ENCODE results near the gene PLAC1. TPM values are rescaled to one million over a fixed set of nuclear protein-coding genes. Genes with fewer than 3 reads are reported as not detected.
A peak's percentile ranks its signal among the peaks of the same experiment; 100 is the strongest.

PLAC1 gene
- total and polyA plus RNA-seq, 2 experiments from 2014 or later = 0.50 to 0.83 TPM

DNA sequence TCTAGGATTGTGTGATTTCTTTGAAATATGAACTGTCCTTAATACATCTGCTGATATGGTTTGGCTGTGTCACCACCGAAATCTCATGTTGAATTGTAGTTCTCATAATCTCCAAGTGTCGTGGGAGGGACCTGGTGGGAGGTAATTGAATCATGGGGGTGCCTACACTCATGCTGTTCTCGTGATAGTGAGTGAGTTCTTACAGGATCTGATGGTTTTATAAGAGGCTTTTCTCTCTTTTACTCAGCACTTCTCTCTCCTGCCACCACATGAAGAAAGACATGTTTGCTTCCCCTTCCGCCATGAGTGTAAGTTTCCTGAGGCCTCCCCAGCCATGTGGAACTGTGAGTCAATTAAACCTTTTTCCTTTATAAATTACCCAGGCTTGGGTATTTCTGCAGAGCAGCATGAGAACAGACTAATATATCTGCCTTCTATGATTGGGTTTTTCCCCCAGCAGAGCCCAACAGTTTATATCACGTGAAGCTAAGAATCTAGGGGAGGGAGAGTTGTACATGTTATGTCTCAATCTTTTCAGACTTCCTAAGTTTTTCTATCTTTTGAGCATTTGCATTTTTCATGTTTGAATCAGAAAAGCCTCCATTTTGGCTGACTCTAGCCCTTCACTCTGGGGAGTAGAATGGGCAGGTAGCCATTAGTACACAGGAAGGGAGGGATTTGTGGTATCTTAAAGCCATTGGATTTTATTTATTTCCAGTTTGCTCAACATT, 58.9 kb downstream of the PLAC1 start:
- ATAC-seq = no peak
- H3K27me3 ChIP-seq (ENCODE audit: insufficient read depth) = no peaks in the 10 kb centered on the region
- H2AFZ ChIP-seq = peak overlapping the region; percentile 28; the same call in 1 of the 2 replicates
- no peak overlapping the region for H3K27ac ChIP-seq (ENCODE audit: low read depth)
- no peak overlapping the region for H3K4me3 ChIP-seq
- no peak overlapping the region for H3K4me2 ChIP-seq
- H3F3A ChIP-seq (replicated peaks; ENCODE audit: low read depth) = no peaks in the 10 kb centered on the region
- H3K4me1 ChIP-seq (ENCODE audit: insufficient read depth) = no peaks in the 10 kb centered on the region; the same call in 1 of the 2 replicates
- DNase-seq (ENCODE audit: low spot score) = no peak
- no peaks in the 10 kb centered on the region for H4K20me1 ChIP-seq (replicated peaks; ENCODE audit: insufficient read depth)
- H3K36me3 ChIP-seq (ENCODE audit: insufficient read depth) = no peaks in the 10 kb centered on the region
- Mint-ChIP-seq H3K4me3 (no peak overlapping the region), H3K9me3 (peaks cover 8% of the 10 kb centered on the region; the same call in 2 of the 3 replicates), H3K27me3 (ENCODE audit: insufficient read depth, low read depth, poor library complexity) (no peaks in the 10 kb centered on the region), H3K27ac (no peak overlapping the region), H3K4me1 (peaks cover 3% of the 10 kb centered on the region), H3K36me3 (ENCODE audit: low read depth) (0 out of 3 replicates have a peak, but pooled peaks cover 5% of the 10 kb centered on the region)
- TF ChIP-seq ZNF114 (CRISPR knock-in tag; IDR thresholded peaks at IDR 0.05) = no peak
- TF ChIP-seq CREB1 (CRISPR knock-in tag; IDR thresholded peaks at IDR 0.05; ENCODE audit: low read depth) = no peak
- no peak for TF ChIP-seq ETS1 (IDR thresholded peaks at IDR 0.05)
- TF ChIP-seq, protein P1, sequence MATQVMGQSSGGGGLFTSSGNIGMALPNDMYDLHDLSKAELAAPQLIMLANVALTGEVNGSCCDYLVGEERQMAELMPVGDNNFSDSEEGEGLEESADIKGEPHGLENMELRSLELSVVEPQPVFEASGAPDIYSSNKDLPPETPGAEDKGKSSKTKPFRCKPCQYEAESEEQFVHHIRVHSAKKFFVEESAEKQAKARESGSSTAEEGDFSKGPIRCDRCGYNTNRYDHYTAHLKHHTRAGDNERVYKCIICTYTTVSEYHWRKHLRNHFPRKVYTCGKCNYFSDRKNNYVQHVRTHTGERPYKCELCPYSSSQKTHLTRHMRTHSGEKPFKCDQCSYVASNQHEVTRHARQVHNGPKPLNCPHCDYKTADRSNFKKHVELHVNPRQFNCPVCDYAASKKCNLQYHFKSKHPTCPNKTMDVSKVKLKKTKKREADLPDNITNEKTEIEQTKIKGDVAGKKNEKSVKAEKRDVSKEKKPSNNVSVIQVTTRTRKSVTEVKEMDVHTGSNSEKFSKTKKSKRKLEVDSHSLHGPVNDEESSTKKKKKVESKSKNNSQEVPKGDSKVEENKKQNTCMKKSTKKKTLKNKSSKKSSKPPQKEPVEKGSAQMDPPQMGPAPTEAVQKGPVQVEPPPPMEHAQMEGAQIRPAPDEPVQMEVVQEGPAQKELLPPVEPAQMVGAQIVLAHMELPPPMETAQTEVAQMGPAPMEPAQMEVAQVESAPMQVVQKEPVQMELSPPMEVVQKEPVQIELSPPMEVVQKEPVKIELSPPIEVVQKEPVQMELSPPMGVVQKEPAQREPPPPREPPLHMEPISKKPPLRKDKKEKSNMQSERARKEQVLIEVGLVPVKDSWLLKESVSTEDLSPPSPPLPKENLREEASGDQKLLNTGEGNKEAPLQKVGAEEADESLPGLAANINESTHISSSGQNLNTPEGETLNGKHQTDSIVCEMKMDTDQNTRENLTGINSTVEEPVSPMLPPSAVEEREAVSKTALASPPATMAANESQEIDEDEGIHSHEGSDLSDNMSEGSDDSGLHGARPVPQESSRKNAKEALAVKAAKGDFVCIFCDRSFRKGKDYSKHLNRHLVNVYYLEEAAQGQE (IDR thresholded peaks at IDR 0.05; ENCODE audit: unreplicated experiment) = no peak
- TF ChIP-seq EZH2 (IDR thresholded peaks at IDR 0.05; ENCODE audit: low read depth, unreplicated experiment) = no peak
- TF ChIP-seq, protein P2, sequence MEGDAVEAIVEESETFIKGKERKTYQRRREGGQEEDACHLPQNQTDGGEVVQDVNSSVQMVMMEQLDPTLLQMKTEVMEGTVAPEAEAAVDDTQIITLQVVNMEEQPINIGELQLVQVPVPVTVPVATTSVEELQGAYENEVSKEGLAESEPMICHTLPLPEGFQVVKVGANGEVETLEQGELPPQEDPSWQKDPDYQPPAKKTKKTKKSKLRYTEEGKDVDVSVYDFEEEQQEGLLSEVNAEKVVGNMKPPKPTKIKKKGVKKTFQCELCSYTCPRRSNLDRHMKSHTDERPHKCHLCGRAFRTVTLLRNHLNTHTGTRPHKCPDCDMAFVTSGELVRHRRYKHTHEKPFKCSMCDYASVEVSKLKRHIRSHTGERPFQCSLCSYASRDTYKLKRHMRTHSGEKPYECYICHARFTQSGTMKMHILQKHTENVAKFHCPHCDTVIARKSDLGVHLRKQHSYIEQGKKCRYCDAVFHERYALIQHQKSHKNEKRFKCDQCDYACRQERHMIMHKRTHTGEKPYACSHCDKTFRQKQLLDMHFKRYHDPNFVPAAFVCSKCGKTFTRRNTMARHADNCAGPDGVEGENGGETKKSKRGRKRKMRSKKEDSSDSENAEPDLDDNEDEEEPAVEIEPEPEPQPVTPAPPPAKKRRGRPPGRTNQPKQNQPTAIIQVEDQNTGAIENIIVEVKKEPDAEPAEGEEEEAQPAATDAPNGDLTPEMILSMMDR (conservative IDR thresholded peaks at IDR 0.05; ENCODE audit: low read depth in 2 of 2) = no peak
- TF ChIP-seq EZH2phosphoT487 (IDR thresholded peaks at IDR 0.05; ENCODE audit: unreplicated experiment) = no peak
- TF ChIP-seq POLR2AphosphoS5 (IDR thresholded peaks at IDR 0.05; ENCODE audit: low read depth) = no peak
- TF ChIP-seq ZNF331 (CRISPR knock-in tag; IDR thresholded peaks at IDR 0.05; ENCODE audit: low read depth) = no peak
- TF ChIP-seq JUNB (IDR thresholded peaks at IDR 0.05; ENCODE audit: unreplicated experiment) = no peak
- TF ChIP-seq ZNF462 (CRISPR knock-in tag; IDR thresholded peaks at IDR 0.05) = no peak
- TF ChIP-seq NANOG (IDR thresholded peaks at IDR 0.05; ENCODE audit: borderline replicate concordance) = no peak
- no peak for TF ChIP-seq STAT1 (IDR thresholded peaks at IDR 0.05; ENCODE audit: unreplicated experiment)
- no peaks in the 10 kb centered on the region for H3K79me2 ChIP-seq (replicated peaks; ENCODE audit: insufficient read depth)
- no peaks in the 10 kb centered on the region for H3K9me2 ChIP-seq (ENCODE audit: insufficient read depth)
